Measurements from ENCODE around the gene RBBP4. TPM values are rescaled to one million over a fixed set of nuclear protein-coding genes. Genes with fewer than 3 reads are reported as not detected.

The RBBP4 gene
- polyA plus RNA-seq, 1 donor from 2014 or later: 270 TPM

- no peak overlapping the region for H3K4me3 ChIP-seq (ENCODE audit: low read length)
- no peaks in the 10 kb centered on the region for H3K36me3 ChIP-seq (ENCODE audit: insufficient read depth, low read length)
- TF ChIP-seq TAF1 (IDR thresholded peaks at IDR 0.05; ENCODE audit: low read depth) (no peak), MXI1 (conservative IDR thresholded peaks at IDR 0.05; ENCODE audit: poor library complexity, severe bottlenecking) (no peak), REST (IDR thresholded peaks at IDR 0.05; ENCODE audit: borderline replicate concordance) (no peak), POLR2AphosphoS5 (IDR thresholded peaks at IDR 0.05) (no peak), CTCF (IDR thresholded peaks at IDR 0.05; ENCODE audit: poor library complexity, severe bottlenecking) (no peak), EZH2 (IDR thresholded peaks at IDR 0.05; ENCODE audit: borderline replicate concordance, insufficient read depth, low read length, poor library complexity, severe bottlenecking) (no peak), SMC3 (conservative IDR thresholded peaks at IDR 0.05; ENCODE audit: poor library complexity) (no peak), EP300 (conservative IDR thresholded peaks at IDR 0.05; ENCODE audit: poor library complexity, severe bottlenecking) (no peak), RAD21 (conservative IDR thresholded peaks at IDR 0.05) (no peak)
- H2AFZ ChIP-seq (ENCODE audit: low read depth, low read length): no peak overlapping the region
- H3K27ac ChIP-seq (ENCODE audit: low read length): no peak overlapping the region
- H3K9ac ChIP-seq (ENCODE audit: low read length): no peak overlapping the region
- no peaks in the 10 kb centered on the region for H3K27me3 ChIP-seq (ENCODE audit: insufficient read depth, low read depth, low read length)
- no peaks in the 10 kb centered on the region for H3K9me3 ChIP-seq (ENCODE audit: low read length)
- H3K9me2 ChIP-seq (ENCODE audit: insufficient read depth, low read length): no peaks in the 10 kb centered on the region
- no peaks in the 10 kb centered on the region for H4K20me1 ChIP-seq (ENCODE audit: insufficient read depth)
- H3K4me2 ChIP-seq (ENCODE audit: low read length): no peak overlapping the region
- no peaks in the 10 kb centered on the region for H3F3A ChIP-seq (ENCODE audit: insufficient read depth, low read length, poor library complexity, severe bottlenecking)
- H3K79me2 ChIP-seq (replicated peaks; ENCODE audit: insufficient read depth, low read length): no peaks in the 10 kb centered on the region
These were observed 64.9 kb downstream of the RBBP4 start for GRCh38 chr1:32715901-32716311.

- H3K27ac ChIP-seq (ENCODE audit: low read length): no peak overlapping the region
- H3K4me3 ChIP-seq (ENCODE audit: low read length): peak overlapping the region; percentile 28
- no peak overlapping the region for H2AFZ ChIP-seq (ENCODE audit: low read depth, low read length)
- no peaks in the 10 kb centered on the region for H3K79me2 ChIP-seq (replicated peaks; ENCODE audit: insufficient read depth, low read length)
- H3F3A ChIP-seq (ENCODE audit: insufficient read depth, low read length, poor library complexity, severe bottlenecking): no peaks in the 10 kb centered on the region
- H3K27me3 ChIP-seq (ENCODE audit: insufficient read depth, low read depth, low read length): no peaks in the 10 kb centered on the region
- H4K20me1 ChIP-seq (ENCODE audit: insufficient read depth): no peaks in the 10 kb centered on the region
- TF ChIP-seq EP300 (conservative IDR thresholded peaks at IDR 0.05; ENCODE audit: poor library complexity, severe bottlenecking): no peak
- TF ChIP-seq SMC3 (conservative IDR thresholded peaks at IDR 0.05; ENCODE audit: poor library complexity): no peak
- TF ChIP-seq TAF1 (IDR thresholded peaks at IDR 0.05; ENCODE audit: low read depth): no peak
- TF ChIP-seq EZH2 (IDR thresholded peaks at IDR 0.05; ENCODE audit: borderline replicate concordance, insufficient read depth, low read length, poor library complexity, severe bottlenecking): no peak
- TF ChIP-seq RAD21 (conservative IDR thresholded peaks at IDR 0.05): no peak
- H3K36me3 ChIP-seq (ENCODE audit: insufficient read depth, low read length): no peaks in the 10 kb centered on the region
- no peaks in the 10 kb centered on the region for H3K9me2 ChIP-seq (ENCODE audit: insufficient read depth, low read length)
- H3K4me2 ChIP-seq (ENCODE audit: low read length): no peak overlapping the region
- no peaks in the 10 kb centered on the region for H3K9me3 ChIP-seq (ENCODE audit: low read length)
- H3K9ac ChIP-seq (ENCODE audit: low read length): no peak overlapping the region
These were observed 65.5 kb downstream of the RBBP4 start for GRCh38 chr1:32716312-32717148.
